GM18520 (cell line): Measurements from ENCODE around the gene CAPN15.
"Not testable (repeated sequence)": the region's sequence is repeated elsewhere in the genome, so short reads cannot be mapped to it uniquely, and the experiment has no call there.

ENCODE experiments used
- ATAC-seq: cut with Tn5 transposase; IDR thresholded peaks from one replicate; pipeline ENCODE4 v1.9.1; 2021; ENCODE audit not compliant: unreplicated experiment

The CAPN15 gene

GRCh38 chr16:506246-506546 lies 21.3 kb upstream of the CAPN15 start:
- no peak for ATAC-seq

- ATAC-seq: not testable (repeated sequence)
These were observed 20.0 kb upstream of the CAPN15 start for GRCh38 chr16:507527-507926.

DNA sequence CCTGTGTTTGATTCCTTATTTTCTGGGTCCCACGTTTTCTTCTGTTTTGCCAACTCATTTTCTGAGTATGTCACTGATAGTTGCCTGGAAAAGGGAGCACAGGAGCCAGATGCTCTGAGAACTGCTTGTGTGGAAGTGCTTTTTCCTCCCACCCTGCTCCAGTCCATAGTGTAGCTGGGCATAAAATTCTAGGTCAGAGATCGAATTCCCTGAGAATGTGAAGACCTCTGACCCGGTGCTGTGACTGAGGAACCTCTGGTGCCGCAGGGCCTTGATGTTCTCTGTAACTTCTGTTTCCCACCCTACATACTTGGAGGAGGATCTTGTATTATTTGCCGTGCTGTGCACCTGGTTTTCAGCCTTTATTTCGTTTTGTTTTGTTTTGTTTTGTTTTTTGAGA lies 19.5 kb upstream of the CAPN15 start:
- ATAC-seq: no peak

DNA sequence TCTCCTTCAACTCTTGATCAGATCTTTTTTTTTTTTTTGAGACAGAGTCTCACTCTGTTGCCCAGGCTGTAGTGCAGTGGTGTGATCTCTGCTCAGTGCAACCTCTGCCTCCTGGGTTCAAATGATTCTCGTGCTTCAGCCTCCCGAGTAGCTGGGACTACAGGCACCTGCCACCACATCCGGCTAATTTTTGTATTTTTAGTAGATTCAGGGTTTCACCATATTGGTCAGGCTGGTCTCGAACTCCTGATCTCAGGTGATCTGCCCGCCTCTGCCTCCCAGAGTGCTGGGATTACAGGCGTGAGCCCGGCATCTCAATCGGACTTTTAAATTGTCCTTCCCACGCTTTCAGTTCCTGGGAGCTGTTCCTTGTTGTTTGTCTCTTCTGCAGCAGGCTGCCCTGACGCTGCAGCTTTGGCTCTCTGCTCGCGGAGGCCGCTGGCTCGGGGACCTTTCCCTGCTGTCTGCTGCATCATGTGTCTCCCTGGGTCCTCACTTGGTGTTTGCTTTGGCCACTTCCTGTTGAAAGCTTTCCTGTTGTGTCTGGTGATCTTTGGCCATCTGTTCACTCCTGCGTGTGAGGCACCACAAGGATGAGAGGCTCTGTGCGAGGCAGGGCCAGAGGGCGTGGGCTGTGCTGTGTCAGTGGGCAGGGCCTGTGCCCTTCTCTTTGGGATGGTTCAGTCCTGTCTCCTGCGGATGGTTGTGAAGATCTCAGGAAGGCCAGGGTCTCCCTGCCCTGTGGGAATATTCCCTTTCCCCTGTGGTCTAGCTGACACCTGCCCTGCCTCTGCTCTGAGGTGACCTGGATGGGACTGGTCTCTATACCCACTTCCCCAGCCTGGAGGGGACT lies 18.4 kb upstream of the CAPN15 start:
- no peak for ATAC-seq

- no peak for ATAC-seq
These were observed 17.3 kb upstream of the CAPN15 start for GRCh38 chr16:510066-510825.

DNA sequence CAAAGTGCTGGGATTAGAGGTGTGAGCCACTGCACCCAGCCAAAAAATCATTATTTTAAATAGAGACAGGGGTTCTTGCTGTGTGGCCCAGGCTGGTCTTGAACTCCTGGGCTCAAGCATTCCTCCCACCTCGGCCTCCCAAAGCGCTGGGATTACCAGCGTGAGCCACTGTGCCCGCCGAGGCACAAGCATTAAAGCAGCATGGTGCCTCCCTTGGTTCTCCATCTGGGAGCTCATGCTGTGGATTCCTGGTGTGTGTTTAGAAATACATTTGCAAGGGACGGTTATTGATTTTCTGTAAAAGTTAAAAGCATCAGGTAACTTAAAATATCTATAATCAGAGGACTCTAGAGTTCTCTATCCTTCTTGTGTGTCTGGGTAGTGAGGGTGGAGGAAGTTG lies 14.7 kb upstream of the CAPN15 start:
- no peak for ATAC-seq

DNA sequence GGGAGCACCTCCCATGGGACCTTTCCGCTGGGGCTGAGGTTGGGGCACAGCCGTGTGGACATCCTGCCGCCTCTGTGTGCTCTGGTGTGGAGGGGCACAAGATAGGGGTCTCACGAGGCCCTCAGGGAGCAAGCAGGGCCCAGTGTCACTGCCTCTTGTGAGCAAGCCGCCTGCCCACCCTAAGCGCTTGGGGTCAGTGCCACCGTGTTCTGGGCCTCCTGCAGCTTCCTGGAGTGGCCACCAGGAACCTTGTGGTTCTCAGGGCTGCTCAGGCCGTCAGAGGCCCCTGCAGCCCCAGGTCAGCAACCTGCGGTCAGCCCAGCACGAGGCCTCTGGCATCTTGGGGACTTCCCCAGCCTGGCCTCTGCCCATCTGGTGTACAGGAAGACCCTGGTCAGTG lies 13.6 kb upstream of the CAPN15 start:
- ATAC-seq: no peak

- ATAC-seq: no peak
These were observed 12.2 kb upstream of the CAPN15 start for GRCh38 chr16:515175-515938.

- ATAC-seq: no peak
These were observed 11.6 kb upstream of the CAPN15 start for GRCh38 chr16:515939-516226.

GRCh38 chr16:516301-516700 lies 11.2 kb upstream of the CAPN15 start:
- ATAC-seq: no peak

DNA sequence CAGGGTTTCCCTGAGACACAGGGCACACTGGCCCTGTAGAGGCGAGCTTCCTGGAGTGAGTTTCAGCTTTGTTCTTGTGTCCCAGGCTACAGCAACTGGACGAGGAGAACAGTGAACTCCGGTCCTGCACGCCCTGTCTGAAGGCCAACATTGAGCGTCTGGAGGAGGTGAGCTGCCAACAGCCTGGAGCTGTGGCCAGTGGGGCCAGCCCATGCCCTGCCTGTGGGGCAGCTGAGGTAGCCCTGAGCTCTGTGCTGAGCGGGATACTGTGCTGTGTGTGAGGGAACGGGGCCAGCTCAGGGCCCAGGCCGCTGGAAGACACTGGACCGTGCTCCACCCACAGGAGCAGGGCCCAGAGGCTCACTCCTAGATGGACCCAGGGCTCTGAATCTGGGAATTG lies 8.7 kb upstream of the CAPN15 start:
- no peak for ATAC-seq

DNA sequence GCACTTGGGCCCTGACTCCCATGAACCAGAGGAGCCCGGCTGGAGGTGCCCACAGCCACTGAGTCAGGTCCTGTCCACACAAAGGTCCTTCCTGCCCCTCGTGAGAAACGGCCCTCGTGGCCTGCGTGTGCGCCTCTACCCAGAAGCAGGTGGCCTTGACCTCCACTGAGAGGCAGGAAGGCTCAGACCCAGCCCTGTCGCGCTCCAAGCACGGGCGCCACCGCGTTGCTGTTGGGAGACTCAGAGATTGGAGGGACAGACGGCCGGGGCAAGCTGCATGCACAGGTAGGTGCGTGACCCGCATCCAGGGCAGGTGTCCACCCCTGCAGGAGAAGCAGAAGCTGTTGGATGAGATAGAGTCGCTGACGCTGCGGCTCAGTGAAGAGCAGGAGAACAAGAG lies 8.1 kb upstream of the CAPN15 start:
- ATAC-seq: no peak

GRCh38 chr16:519841-520687 lies 7.4 kb upstream of the CAPN15 start:
- ATAC-seq: no peak

DNA sequence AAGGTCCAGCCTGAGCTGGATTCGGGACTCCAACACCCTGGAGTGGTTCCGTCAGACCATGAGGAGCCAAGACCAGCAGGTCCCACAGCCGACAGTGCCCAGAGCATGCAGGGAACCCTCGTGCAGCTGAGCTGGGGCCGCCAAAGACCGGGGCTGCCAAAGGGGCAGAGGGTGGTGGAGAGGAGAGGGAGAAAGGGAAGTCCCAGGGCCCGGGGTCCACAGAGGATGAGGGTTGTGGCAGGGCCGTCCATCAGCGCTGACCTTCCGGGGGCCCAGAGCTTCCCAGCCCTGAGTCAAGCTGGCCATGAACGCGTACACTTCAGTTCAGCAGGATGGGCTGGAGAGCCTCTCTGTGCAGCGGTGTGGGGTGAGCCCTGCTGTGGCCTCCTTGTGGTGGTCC lies 6.7 kb upstream of the CAPN15 start:
- ATAC-seq: no peak

DNA sequence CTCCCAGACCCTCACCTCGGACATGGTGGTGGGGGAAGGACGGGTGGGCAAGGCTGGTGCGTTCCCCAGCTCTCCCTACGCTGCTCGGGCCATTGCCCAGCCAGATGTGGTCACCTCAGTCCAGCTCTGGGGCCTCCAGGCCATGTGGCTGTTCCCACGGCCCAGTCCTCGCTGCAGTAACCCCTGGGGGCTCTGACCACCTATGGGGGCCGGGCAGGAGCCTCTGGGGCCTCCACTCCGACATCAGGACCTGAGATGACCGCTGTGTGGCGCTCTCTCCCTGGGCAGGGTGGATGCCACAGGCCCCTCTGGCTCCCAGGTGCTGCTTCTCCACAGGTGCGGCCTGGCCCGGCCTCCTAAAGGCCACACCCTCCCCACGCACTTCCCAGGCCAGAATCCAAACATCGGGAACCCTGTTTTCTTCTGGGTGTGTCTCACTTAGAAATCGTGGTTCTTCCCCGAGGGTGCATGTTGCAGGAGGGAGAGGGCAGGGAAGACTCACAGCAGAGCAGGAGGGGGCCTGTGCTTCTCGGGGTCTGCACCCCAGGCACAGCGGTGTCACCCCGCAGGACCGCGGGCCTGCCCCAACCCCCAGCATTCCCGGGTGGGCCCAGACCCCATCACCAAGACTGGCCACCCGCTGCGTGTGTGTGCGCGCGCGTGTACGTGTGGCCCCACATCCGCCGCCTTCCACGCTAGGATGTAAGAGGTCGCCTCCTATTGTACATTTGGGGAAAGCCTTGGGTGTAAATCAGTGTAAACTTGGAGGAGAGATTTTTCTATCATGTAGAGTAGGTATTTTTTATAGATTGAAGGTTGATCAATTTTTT lies 5.9 kb upstream of the CAPN15 start:
- no peak for ATAC-seq

DNA sequence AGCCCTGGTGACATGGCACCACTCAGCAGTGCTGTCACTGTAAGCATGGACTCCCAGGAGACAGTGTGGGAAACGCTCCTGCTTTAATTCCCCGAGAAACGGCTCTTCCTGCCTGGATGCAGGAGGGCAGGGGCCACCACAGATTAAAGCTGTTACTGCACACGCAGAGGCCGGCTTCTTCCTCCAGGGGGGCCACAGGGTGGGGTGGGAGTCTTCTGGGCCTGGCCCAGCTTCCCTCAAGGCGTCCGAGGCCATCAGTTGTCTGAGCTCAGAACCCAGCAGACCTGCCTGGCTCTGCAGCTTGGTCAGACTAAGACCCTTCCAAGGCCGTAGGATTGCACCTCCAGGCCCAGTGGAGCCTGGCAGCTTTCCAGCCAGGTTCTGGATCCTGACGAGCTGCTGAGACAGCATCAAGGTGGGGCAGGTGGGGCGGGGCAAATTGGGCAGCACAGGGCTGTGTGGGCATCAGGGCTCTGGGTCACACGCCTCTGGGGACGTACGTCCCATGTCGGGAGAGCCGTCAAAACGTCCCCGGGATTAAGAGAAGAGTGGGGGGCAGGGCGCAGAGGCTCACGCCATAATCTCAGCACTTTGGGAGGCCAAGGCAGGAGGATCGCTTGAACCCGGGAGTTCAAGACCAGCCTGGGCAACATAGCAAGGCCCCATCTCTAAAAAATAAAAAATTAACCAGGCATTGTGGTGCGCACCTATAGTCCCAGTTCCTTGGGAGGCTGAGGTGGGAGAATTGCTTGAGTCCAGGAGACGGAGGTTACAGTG lies 5.0 kb upstream of the CAPN15 start:
- ATAC-seq: no peak

GRCh38 chr16:523097-523741 lies 4.3 kb upstream of the CAPN15 start:
- ATAC-seq: no peak

DNA sequence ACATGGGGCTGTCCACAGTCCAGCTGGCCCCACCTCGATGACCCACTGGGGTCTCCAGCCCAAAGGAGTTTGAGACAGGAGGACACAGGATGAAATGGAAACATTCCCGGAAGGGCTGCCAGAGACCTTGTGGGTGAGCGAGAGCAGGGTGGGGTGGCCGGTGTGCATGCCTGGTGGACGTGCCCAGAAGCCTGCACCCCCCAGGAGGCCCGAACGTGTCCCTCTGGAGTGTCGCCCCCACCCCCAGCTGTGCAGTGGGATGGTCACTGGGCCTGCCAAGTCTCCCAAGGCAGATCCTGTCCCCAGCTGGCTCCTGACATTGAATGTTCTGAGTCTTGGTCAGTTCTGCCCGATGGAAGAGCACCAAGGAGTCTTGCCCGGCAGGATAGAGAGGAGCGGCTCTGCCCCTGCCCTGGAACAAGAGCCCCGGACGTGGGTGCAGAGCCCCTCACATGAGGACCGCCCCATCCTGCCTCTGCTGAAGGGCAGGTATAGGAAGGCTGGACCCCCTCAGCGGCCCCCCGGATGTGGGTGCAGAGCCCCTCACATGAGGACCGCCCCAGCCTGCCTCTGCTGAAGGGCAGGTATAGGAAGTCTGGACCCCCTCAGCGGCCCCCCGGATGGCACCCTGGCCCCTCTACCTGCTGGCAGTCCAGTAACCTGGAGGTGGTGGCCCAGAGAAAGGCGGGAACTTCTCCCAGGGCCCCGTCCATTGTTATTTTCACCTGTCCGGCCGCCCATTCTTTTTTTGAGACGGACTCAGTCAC lies 3.1 kb upstream of the CAPN15 start:
- no peak for ATAC-seq
